Endothelial cell of umbilical vein (primary cell): Measurements from ENCODE around the gene CCR7.

Experiments used
- EZH2 ChIP-seq: IDR thresholded peaks from 2 replicates; pipeline ENCODE4 v1.6.1; 2012; ENCODE audit warnings: borderline replicate concordance, low read depth, mild to moderate bottlenecking, moderate library complexity, low read length, inconsistent platforms; ENCODE audit not compliant: severe bottlenecking
- MAX ChIP-seq: IDR thresholded peaks from 2 replicates; pipeline ENCODE4 v1.6.1; 2011; ENCODE audit not compliant: insufficient read depth, insufficient read length
- POLR2A ChIP-seq: IDR thresholded peaks from 2 replicates; pipeline ENCODE4 v1.6.1; 2012; ENCODE audit warnings: low read depth, mild to moderate bottlenecking, control low read depth, low read length
- TF ChIP-seq, protein P1 (sequence below), 2 donors: IDR thresholded peaks; 1 replicate in 1 of 2; 2 replicates in 1 of 2; pipeline ENCODE4 v1.5.1; 2011; ENCODE audit warnings: low read length in 2 of 2, mild to moderate bottlenecking in 2 of 2, moderate library complexity in 2 of 2, control low read depth in 1 of 2, inconsistent platforms in 1 of 2, low read depth in 1 of 2; ENCODE audit not compliant: insufficient read depth in 1 of 2; ENCODE audit errors: extremely low read depth in 1 of 2

GRCh38 chr17:40540448-40540847 lies 24.8 kb downstream of the CCR7 start:
- TF ChIP-seq POLR2A, result no peak
- no peak for TF ChIP-seq EZH2
- no peak for TF ChIP-seq MAX
- TF ChIP-seq, protein P1, sequence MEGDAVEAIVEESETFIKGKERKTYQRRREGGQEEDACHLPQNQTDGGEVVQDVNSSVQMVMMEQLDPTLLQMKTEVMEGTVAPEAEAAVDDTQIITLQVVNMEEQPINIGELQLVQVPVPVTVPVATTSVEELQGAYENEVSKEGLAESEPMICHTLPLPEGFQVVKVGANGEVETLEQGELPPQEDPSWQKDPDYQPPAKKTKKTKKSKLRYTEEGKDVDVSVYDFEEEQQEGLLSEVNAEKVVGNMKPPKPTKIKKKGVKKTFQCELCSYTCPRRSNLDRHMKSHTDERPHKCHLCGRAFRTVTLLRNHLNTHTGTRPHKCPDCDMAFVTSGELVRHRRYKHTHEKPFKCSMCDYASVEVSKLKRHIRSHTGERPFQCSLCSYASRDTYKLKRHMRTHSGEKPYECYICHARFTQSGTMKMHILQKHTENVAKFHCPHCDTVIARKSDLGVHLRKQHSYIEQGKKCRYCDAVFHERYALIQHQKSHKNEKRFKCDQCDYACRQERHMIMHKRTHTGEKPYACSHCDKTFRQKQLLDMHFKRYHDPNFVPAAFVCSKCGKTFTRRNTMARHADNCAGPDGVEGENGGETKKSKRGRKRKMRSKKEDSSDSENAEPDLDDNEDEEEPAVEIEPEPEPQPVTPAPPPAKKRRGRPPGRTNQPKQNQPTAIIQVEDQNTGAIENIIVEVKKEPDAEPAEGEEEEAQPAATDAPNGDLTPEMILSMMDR (IDR thresholded peaks at IDR 0.05; ENCODE audit: extremely low read depth in 1 of 2, insufficient read depth in 1 of 2, low read depth in 1 of 2, low read length in 2 of 2), result no peak
